ENCODE data around the gene DTWD1. TPM values are rescaled to one million over a fixed set of nuclear protein-coding genes. Genes with fewer than 3 reads are reported as not detected.
"Not testable (repeated sequence)": the region's sequence is repeated elsewhere in the genome, so short reads cannot be mapped to it uniquely, and the experiment has no call there.

Gene DTWD1
- total RNA-seq, 6 experiments from 2014 or later: 43.5 to 48.2 (median 46.8) TPM

DNA sequence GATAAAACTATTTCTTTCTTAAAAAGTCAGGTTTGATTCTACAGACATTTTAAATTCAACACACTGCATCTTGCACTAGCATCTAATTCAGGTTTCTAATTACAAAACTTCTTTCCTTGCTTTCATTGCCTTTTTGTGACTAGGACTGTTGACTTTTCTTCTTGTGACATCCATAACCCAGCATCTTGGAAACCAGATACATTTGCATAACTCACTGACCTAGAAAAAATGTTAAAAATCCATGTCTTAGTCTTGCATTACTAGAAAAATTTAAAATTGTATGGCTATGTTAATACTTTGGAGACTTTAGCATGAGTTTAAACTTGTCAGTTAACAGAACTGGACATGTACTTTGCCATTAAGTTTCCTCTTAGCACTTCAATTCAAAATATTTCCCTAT, 72.7 kb downstream of the DTWD1 start:
- Mint-ChIP-seq H3K4me1 (ENCODE audit: low read depth) (peaks cover 28% of the 10 kb centered on the region), H3K27ac (no peak overlapping the region), H3K27me3 (ENCODE audit: insufficient read depth) (no peaks in the 10 kb centered on the region; the same call in 1 of the 2 replicates), H3K9me3 (no peaks in the 10 kb centered on the region), H3K36me3 (ENCODE audit: low read depth) (no peaks in the 10 kb centered on the region), H3K4me3 (no peak overlapping the region)
- DNase-seq: no peak
- TF ChIP-seq CTCF (IDR thresholded peaks at IDR 0.05): no peak

- Mint-ChIP-seq H3K4me1 (ENCODE audit: low read depth) (peaks cover 28% of the 10 kb centered on the region), H3K4me3 (no peak overlapping the region), H3K27ac (no peak overlapping the region), H3K36me3 (ENCODE audit: low read depth) (no peaks in the 10 kb centered on the region), H3K9me3 (no peaks in the 10 kb centered on the region), H3K27me3 (ENCODE audit: insufficient read depth) (no peaks in the 10 kb centered on the region; the same call in 1 of the 2 replicates)
- DNase-seq: no peak
- TF ChIP-seq CTCF (IDR thresholded peaks at IDR 0.05): no peak
Measured at GRCh38 chr15:49696433-49696832, 75.6 kb downstream of the DTWD1 start.

- peak; percentile 55 for DNase-seq
- Mint-ChIP-seq H3K27me3 (ENCODE audit: insufficient read depth) (no peaks in the 10 kb centered on the region; the same call in 1 of the 2 replicates), H3K9me3 (no peaks in the 10 kb centered on the region), H3K4me1 (ENCODE audit: low read depth) (peaks cover 26% of the 10 kb centered on the region), H3K4me3 (no peak overlapping the region), H3K27ac (no peak overlapping the region), H3K36me3 (ENCODE audit: low read depth) (no peaks in the 10 kb centered on the region)
- TF ChIP-seq CTCF (IDR thresholded peaks at IDR 0.05): no peak
Measured at GRCh38 chr15:49697121-49697520, 76.3 kb downstream of the DTWD1 start.

DNA sequence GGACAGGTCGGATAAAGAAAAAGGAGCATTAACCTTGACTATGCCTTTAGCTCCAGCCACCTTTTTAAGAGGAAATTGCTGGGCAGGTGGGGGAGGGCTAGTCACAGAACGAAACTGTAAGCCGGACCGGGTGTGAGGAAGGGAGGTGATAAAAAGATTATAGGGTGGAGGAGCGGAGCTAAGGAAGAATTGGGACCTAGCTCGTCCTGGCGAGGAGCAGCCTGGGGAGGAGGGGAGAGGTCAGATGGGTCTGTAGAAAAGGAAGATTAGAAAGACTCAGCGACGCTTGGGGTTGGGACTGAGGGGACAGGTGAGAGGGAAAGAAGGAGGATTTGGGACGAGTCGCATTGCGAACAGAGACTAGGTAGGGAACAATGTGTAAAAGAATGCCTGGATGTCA, 82.1 kb downstream of the DTWD1 start:
- not testable (repeated sequence) for H3K36me3 Mint-ChIP-seq (ENCODE audit: low read depth); H3K4me1 Mint-ChIP-seq (ENCODE audit: low read depth); H3K9me3 Mint-ChIP-seq; DNase-seq; H3K27ac Mint-ChIP-seq; H3K27me3 Mint-ChIP-seq (ENCODE audit: insufficient read depth); H3K4me3 Mint-ChIP-seq

Other genes starting within 250 kb of the DTWD1 start
- 10 to 100 TPM; 12.1 to 59.8 (median 52.2) TPM for gene FGF7, start 197.8 kb upstream of the DTWD1 start, total RNA-seq (2021; fragmentation: NEBNext Ultra II Directional; extraction: Animal tissue kit (Norgen Biotek cat#: 25700))
- 1 to 10 TPM; 4.3 to 7.5 (median 5.7) TPM for gene FAM227B, start 230 bp upstream of the DTWD1 start, total RNA-seq (2021; fragmentation: NEBNext Ultra II Directional; extraction: Animal tissue kit (Norgen Biotek cat#: 25700))

Measured in HFFc6 (cell line).